GM18951 (cell line): ENCODE results near the gene AATF.

Source experiments
- POLR2A ChIP-seq: IDR thresholded peaks from 4 replicates; pipeline ENCODE4 v1.6.1; 2011; ENCODE audit warnings: mild to moderate bottlenecking; ENCODE audit not compliant: insufficient read length, insufficient read depth; ENCODE audit errors: extremely low read depth
- in situ Hi-C: fragments of 300-500 bp; cut with MboI; formaldehyde crosslinking; loops from one replicate; pipeline ENCODE4 v1.12.0; 2022; ENCODE audit warnings: low sequenced_read_pairs, mixed read lengths, inconsistent platforms; ENCODE audit not compliant: unreplicated experiment

Gene AATF

DNA sequence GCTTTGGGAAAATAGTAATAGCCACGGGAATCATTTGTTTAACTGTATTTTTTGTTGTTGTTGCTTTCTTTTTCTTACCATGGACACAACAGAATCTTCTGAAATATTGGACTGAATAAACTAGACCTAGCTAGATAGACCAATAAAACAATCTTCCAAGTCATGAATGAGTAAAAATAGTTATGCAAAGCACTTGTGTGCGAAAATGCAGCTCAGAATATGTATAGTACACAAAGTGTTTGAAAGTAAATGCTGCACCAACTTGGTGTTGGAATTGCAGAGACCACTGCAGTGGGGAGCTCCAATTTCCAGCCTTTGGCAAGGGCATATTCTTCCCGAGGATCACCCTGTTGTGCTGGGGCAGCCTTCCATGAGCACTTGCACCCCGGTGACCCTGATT is 68.0 kb downstream of the AATF start:
- in situ Hi-C loops, result no loop called here

DNA sequence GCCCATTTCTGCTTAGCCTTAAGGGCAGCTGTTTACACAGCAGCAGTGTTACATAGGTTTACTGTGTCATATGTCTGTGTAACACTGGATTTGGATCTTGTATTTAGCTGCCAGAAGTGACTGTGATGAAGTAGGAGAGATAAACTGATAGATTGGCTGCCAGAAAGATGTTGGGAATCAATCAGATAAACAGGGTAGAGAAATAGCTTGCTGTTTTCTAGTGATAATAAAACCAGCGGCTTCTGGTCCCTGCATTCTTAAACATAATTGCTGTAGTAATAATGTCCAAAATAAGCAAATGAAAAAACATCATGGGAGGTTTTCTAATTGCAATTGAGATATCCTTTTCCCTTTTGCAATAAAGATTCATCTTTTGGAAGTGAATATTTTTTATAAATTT is 68.7 kb downstream of the AATF start:
- in situ Hi-C loops, result no loop called here
- no peak for TF ChIP-seq POLR2A

More for the DNA sequence above, 68.0 kb downstream of the AATF start:
- no peak for TF ChIP-seq POLR2A

GRCh38 chr17:37019117-37019740 is 70.5 kb downstream of the AATF start:
- in situ Hi-C loops, result no loop called here
- TF ChIP-seq POLR2A, result no peak

DNA sequence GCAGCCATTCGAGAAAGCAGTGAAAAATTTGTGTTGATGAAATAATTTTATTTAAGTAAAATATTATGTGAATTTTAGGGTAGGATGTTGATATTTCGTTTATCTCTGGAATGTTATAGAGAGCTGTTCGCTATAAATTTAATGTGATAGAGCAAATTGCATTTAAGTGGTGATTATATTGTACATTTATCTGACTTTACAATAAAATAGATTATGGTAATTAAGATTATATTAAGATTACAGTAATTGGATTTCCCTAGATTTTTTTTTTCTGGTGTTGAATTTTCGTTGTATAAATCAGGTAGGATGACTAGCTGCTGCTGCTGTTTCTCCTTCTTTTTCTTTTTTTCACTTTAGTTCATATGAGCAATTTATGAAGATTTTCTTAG is 71.0 kb downstream of the AATF start:
- in situ Hi-C loops, result no loop called here
- no peak for TF ChIP-seq POLR2A

GRCh38 chr17:37024181-37024637 is 75.5 kb downstream of the AATF start:
- in situ Hi-C loops, result no loop called here
- no peak for TF ChIP-seq POLR2A

GRCh38 chr17:37025238-37025637 is 76.5 kb downstream of the AATF start:
- in situ Hi-C loops, result no loop called here
- no peak for TF ChIP-seq POLR2A

GRCh38 chr17:37025847-37026530 is 77.2 kb downstream of the AATF start:
- in situ Hi-C loops, result no loop called here
- TF ChIP-seq POLR2A, result no peak

- in situ Hi-C loops, result no loop called here
- TF ChIP-seq POLR2A, result no peak
Measured at GRCh38 chr17:37026531-37026869, 77.7 kb downstream of the AATF start.

- in situ Hi-C loops, result no loop called here
- TF ChIP-seq POLR2A, result no peak
Measured at GRCh38 chr17:37028040-37028439, 79.3 kb downstream of the AATF start.

- no peak for TF ChIP-seq POLR2A
- in situ Hi-C loops, result no loop called here
Measured at GRCh38 chr17:37031493-37032083, 82.8 kb downstream of the AATF start.

DNA sequence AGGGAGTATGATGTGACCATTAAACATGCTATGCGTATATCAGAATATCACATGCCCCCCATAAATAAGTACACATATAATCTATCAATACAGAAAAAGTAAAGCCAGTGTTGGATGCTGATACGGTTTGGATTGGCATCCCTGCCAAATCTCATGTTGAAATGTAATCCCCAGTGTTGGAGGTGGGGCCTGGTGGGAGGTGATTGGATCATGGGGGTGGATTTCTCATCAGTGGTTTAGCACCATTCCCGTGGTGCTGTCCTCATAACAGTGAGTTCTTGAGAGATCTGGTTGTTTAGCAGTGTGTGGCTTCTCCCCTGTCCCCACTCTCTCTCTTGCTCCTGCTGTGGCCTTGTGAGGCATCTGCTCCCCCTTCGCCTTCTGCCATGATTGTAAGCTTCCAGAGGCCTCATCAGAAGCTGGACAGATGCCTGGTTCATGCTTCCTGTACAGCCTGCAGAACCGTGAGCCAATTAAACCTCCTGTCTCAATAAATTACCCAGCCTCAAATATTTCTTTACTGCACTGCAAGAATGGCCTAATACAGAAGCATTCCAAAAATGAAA is 88.9 kb downstream of the AATF start:
- in situ Hi-C loops, result no loop called here
- TF ChIP-seq POLR2A, result no peak

GRCh38 chr17:37039269-37039668 is 90.5 kb downstream of the AATF start:
- no peak for TF ChIP-seq POLR2A
- in situ Hi-C loops, result no loop called here

- in situ Hi-C loops, result no loop called here
Measured at GRCh38 chr17:37041932-37042331, 93.2 kb downstream of the AATF start.

DNA sequence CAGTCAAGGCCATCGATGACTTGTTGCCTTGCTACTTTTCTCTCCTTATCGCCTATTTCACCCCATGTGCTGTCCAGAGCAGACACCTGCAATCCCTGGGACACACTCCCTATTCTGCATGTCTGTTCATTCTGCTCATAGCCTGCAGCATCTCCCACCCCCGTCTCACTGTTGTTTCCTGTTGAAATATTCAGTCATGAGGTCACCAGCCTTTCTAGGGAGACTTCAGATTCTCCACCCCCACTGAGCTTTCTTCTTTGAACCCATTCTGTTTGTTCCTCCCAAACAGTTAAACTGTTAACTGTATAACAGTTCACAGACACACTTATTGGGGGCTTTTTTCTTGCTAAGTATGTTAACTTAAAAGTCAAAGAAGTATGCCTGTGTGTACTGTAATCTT is 94.4 kb downstream of the AATF start:
- TF ChIP-seq POLR2A, result no peak
- in situ Hi-C loops, result no loop called here

More at GRCh38 chr17:37041932-37042331, 93.2 kb downstream of the AATF start:
- no peak for TF ChIP-seq POLR2A
